Measurements from ENCODE around the gene DLGAP1. TPM values are rescaled to one million over a fixed set of nuclear protein-coding genes. Genes with fewer than 3 reads are reported as not detected.

DLGAP1 gene
- total and polyA plus RNA-seq, 10 of the 15 experiments (the other 5 are each of a cell fraction or from before 2014, with no cell fraction given) = 0.23 to 27.6 (median 1.9) TPM

DNA sequence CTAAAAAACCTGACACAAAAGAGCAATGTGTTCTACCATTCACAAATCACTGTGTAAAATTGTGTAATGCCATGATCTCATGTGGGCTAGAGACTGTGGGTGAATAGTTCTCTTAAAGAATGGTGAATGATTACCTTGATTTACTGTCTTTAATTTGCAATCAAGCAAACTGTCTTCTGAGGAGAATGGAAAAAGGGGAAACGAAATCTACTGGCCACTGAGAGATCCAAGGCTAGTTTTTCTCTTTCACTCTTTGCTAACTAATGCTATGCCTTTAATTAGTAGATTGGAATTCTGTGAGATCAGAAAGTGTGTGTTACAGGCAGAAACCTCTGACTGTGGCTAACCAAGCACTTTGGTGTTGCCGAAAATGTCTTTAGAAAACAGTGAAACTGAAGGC is 582.5 kb downstream of the DLGAP1 start:
- peak; percentile 70 for ATAC-seq
- intact Hi-C loops (cut with micrococcal nuclease; ENCODE audit: unreplicated experiment) = loop anchor here (5.0 kb wide), 1 partner anchor 160 kb away; no protein-coding TSS in a partner anchor
- BruUV-seq (replicated peaks) = no TSS peak
- Histone ChIP-seq H3K27me3 (replicated peaks in 1 of 2; ENCODE audit: control insufficient read depth in 2 of 2, insufficient read depth in 2 of 2, low read length in 1 of 2) (no peaks in the 10 kb centered on the region), H3K79me2 (ENCODE audit: control insufficient read depth, insufficient read depth, low read length) (no peaks in the 10 kb centered on the region), H2AFZ (ENCODE audit: control insufficient read depth, low read depth, low read length) (no peak overlapping the region), H3K4me2 (ENCODE audit: control insufficient read depth, insufficient read depth) (no peak overlapping the region), H3K9ac (ENCODE audit: control insufficient read depth, insufficient read depth, low read length) (no peak overlapping the region), H3K4me3 (no peak overlapping the region), H3K4me1 (ENCODE audit: control insufficient read depth, insufficient read depth, low read length) (no peaks in the 10 kb centered on the region), H3K36me3 (ENCODE audit: control insufficient read depth in 2 of 2, insufficient read depth in 2 of 2, low read length in 1 of 2) (no peaks in the 10 kb centered on the region), H3K9me3 (replicated peaks; ENCODE audit: control insufficient read depth, insufficient read depth, low read length) (no peaks in the 10 kb centered on the region), H4K20me1 (ENCODE audit: control insufficient read depth, insufficient read depth) (no peaks in the 10 kb centered on the region), H3K27ac (ENCODE audit: control insufficient read depth, insufficient read depth) (no peak overlapping the region)
- peak; percentile 17 for DNase-seq (ENCODE audit: low read depth, low spot score)
- in situ Hi-C loops (cut with MboI) = no loop called here
- SMC1A ChIA-PET (ENCODE audit: uncharacterized antibody, unreplicated experiment) = no interaction called here
- CTCF ChIA-PET = no interaction called here
- WGBS (ENCODE audit: insufficient coverage, insufficient replicate concordance, low lambda C conversion rate, missing lambda C conversion rate) = 18% methylated on average over 2 of the region's 2 CpGs
- FAIRE-seq = no peak
- POLR2A ChIA-PET = no interaction called here
- RAD21 ChIA-PET (ENCODE audit: unreplicated experiment) = no interaction called here
- TF ChIP-seq, protein P1, sequence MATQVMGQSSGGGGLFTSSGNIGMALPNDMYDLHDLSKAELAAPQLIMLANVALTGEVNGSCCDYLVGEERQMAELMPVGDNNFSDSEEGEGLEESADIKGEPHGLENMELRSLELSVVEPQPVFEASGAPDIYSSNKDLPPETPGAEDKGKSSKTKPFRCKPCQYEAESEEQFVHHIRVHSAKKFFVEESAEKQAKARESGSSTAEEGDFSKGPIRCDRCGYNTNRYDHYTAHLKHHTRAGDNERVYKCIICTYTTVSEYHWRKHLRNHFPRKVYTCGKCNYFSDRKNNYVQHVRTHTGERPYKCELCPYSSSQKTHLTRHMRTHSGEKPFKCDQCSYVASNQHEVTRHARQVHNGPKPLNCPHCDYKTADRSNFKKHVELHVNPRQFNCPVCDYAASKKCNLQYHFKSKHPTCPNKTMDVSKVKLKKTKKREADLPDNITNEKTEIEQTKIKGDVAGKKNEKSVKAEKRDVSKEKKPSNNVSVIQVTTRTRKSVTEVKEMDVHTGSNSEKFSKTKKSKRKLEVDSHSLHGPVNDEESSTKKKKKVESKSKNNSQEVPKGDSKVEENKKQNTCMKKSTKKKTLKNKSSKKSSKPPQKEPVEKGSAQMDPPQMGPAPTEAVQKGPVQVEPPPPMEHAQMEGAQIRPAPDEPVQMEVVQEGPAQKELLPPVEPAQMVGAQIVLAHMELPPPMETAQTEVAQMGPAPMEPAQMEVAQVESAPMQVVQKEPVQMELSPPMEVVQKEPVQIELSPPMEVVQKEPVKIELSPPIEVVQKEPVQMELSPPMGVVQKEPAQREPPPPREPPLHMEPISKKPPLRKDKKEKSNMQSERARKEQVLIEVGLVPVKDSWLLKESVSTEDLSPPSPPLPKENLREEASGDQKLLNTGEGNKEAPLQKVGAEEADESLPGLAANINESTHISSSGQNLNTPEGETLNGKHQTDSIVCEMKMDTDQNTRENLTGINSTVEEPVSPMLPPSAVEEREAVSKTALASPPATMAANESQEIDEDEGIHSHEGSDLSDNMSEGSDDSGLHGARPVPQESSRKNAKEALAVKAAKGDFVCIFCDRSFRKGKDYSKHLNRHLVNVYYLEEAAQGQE (IDR thresholded peaks at IDR 0.05; ENCODE audit: low read depth, low read length) = no peak
- TF ChIP-seq, protein P2, sequence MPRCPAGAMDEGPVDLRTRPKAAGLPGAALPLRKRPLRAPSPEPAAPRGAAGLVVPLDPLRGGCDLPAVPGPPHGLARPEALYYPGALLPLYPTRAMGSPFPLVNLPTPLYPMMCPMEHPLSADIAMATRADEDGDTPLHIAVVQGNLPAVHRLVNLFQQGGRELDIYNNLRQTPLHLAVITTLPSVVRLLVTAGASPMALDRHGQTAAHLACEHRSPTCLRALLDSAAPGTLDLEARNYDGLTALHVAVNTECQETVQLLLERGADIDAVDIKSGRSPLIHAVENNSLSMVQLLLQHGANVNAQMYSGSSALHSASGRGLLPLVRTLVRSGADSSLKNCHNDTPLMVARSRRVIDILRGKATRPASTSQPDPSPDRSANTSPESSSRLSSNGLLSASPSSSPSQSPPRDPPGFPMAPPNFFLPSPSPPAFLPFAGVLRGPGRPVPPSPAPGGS (IDR thresholded peaks at IDR 0.05; ENCODE audit: borderline replicate concordance, insufficient read depth, low read depth, low read length, poor library complexity, severe bottlenecking) = no peak
- TF ChIP-seq BHLHE40 (IDR thresholded peaks at IDR 0.05; ENCODE audit: borderline replicate concordance in 1 of 2, low read depth in 2 of 2, low read length in 1 of 2) = no peak
- 0 out of 2 replicates have a peak, but pooled peaks have one; percentile 7 for TF ChIP-seq SMARCA5 (IDR thresholded peaks at IDR 0.05)
- TF ChIP-seq ZNF217 (IDR thresholded peaks at IDR 0.05) = 0 out of 2 replicates have a peak, but pooled peaks have one; percentile 31
- TF ChIP-seq, protein P3, sequence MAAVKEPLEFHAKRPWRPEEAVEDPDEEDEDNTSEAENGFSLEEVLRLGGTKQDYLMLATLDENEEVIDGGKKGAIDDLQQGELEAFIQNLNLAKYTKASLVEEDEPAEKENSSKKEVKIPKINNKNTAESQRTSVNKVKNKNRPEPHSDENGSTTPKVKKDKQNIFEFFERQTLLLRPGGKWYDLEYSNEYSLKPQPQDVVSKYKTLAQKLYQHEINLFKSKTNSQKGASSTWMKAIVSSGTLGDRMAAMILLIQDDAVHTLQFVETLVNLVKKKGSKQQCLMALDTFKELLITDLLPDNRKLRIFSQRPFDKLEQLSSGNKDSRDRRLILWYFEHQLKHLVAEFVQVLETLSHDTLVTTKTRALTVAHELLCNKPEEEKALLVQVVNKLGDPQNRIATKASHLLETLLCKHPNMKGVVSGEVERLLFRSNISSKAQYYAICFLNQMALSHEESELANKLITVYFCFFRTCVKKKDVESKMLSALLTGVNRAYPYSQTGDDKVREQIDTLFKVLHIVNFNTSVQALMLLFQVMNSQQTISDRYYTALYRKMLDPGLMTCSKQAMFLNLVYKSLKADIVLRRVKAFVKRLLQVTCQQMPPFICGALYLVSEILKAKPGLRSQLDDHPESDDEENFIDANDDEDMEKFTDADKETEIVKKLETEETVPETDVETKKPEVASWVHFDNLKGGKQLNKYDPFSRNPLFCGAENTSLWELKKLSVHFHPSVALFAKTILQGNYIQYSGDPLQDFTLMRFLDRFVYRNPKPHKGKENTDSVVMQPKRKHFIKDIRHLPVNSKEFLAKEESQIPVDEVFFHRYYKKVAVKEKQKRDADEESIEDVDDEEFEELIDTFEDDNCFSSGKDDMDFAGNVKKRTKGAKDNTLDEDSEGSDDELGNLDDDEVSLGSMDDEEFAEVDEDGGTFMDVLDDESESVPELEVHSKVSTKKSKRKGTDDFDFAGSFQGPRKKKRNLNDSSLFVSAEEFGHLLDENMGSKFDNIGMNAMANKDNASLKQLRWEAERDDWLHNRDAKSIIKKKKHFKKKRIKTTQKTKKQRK (IDR thresholded peaks at IDR 0.05; ENCODE audit: low read depth, low read length) = no peak
- peak; percentile 49; the same call in 1 of the 2 replicates for TF ChIP-seq SPI1 (IDR thresholded peaks at IDR 0.05; ENCODE audit: borderline replicate concordance, insufficient read depth, low read depth, low read length)
- TF ChIP-seq, protein P4, sequence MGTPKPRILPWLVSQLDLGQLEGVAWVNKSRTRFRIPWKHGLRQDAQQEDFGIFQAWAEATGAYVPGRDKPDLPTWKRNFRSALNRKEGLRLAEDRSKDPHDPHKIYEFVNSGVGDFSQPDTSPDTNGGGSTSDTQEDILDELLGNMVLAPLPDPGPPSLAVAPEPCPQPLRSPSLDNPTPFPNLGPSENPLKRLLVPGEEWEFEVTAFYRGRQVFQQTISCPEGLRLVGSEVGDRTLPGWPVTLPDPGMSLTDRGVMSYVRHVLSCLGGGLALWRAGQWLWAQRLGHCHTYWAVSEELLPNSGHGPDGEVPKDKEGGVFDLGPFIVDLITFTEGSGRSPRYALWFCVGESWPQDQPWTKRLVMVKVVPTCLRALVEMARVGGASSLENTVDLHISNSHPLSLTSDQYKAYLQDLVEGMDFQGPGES (IDR thresholded peaks at IDR 0.05) = no peak
- TF ChIP-seq CHD4 (IDR thresholded peaks at IDR 0.05) = no peak
- TF ChIP-seq ESRRA (IDR thresholded peaks at IDR 0.05; ENCODE audit: low read length) = no peak
- peak; percentile 88 for TF ChIP-seq MTA2 (IDR thresholded peaks at IDR 0.05; ENCODE audit: low read depth)
- TF ChIP-seq MXI1 (IDR thresholded peaks at IDR 0.05; ENCODE audit: low read depth, low read length) = no peak
- no peak for TF ChIP-seq PAX8 (IDR thresholded peaks at IDR 0.05)
- TF ChIP-seq NR2F1 (conservative IDR thresholded peaks at IDR 0.05) = no peak
- no peak for TF ChIP-seq KAT2A (conservative IDR thresholded peaks at IDR 0.05; ENCODE audit: control insufficient read depth, low read depth, low read length)
- no peak for TF ChIP-seq RFX5 (IDR thresholded peaks at IDR 0.05; ENCODE audit: low read depth, low read length)
- no peak for TF ChIP-seq ZSCAN29 (IDR thresholded peaks at IDR 0.05)
